Peyer's patch (tissue), 4 donors: ENCODE measurements around the gene TMEM132E. TPM values are rescaled to one million over a fixed set of nuclear protein-coding genes. Genes with fewer than 3 reads are reported as not detected.

Experiments used
- DNase-seq, 3 donors: peaks; one replicate each; pipeline ENCODE4 v3.0.0-alpha.2; 2017 to 2019
- H3K27ac ChIP-seq, 4 donors: fragments of 200-600 bp; sonication (generic); one replicate each; pipeline ENCODE4 v1.5.1; 2016 to 2019
- H3K27me3 ChIP-seq, 2 donors: fragments of 200-600 bp; sonication (generic); one replicate each; pipeline ENCODE4 v1.5.1; 2019
- H3K36me3 ChIP-seq, 3 donors: fragments of 200-600 bp; sonication (generic); one replicate each; pipeline ENCODE4 v1.5.1; 2016 to 2019
- H3K4me1 ChIP-seq, 4 donors: fragments of 200-600 bp; sonication (generic); one replicate each; pipeline ENCODE4 v1.5.1; 2016 to 2019
- H3K4me3 ChIP-seq, 4 donors: fragments of 200-600 bp; sonication (generic); 1 replicate in 3 of 4; 2 replicates in 1 of 4; pipeline ENCODE4 v1.5.1; 2016 to 2019; ENCODE audit warnings: mild to moderate bottlenecking in 1 of 4
- H3K9me3 ChIP-seq, 4 donors: fragments of 200-600 bp; sonication (generic); one replicate each; pipeline ENCODE4 v1.5.1; 2016 to 2019; ENCODE audit warnings: mild to moderate bottlenecking in 1 of 4
- POLR2A ChIP-seq, 2 donors: fragments of 450-650 bp; IDR thresholded peaks; one replicate each; pipeline ENCODE4 v1.5.1; 2017; ENCODE audit warnings: antibody characterized with exemption in 2 of 2, mild to moderate bottlenecking in 2 of 2, moderate library complexity in 2 of 2
- total RNA-seq, 4 donors: library from RNA; depleted of rRNA; stranded (reverse); fragments of >200 nt; gene quantifications; one replicate each; pipeline ENCODE4 v1.1.0, GENCODE V29; 2016
- TF ChIP-seq, protein P1 (sequence below), 6 experiments: fragments of 450-650 bp in 4 of 6; fragments of 200-600 bp in 2 of 6; sonication (generic) in 1 of 6; IDR thresholded peaks; one replicate each; pipeline ENCODE4 v1.5.1; 2017 to 2019; ENCODE audit warnings: antibody characterized with exemption in 6 of 6, mild to moderate bottlenecking in 3 of 6, moderate library complexity in 1 of 6

The TMEM132E gene
- total RNA-seq, 4 donors from 2014 or later, result 0.13 to 1.7 TPM; not detected in 2

GRCh38 chr17:34622862-34623623 is 43.7 kb downstream of the TMEM132E start:
- Histone ChIP-seq H3K4me3 (no peak overlapping the region), H3K27me3 (peaks cover 0 to 10% of the 10 kb centered on the region in 2 donors), H3K36me3 (no peaks in the 10 kb centered on the region), H3K27ac (no peak overlapping the region), H3K4me1 (no peaks in the 10 kb centered on the region), H3K9me3 (no peaks in the 10 kb centered on the region)
- no peak for TF ChIP-seq POLR2A (IDR thresholded peaks at IDR 0.05)
- TF ChIP-seq, protein P1, sequence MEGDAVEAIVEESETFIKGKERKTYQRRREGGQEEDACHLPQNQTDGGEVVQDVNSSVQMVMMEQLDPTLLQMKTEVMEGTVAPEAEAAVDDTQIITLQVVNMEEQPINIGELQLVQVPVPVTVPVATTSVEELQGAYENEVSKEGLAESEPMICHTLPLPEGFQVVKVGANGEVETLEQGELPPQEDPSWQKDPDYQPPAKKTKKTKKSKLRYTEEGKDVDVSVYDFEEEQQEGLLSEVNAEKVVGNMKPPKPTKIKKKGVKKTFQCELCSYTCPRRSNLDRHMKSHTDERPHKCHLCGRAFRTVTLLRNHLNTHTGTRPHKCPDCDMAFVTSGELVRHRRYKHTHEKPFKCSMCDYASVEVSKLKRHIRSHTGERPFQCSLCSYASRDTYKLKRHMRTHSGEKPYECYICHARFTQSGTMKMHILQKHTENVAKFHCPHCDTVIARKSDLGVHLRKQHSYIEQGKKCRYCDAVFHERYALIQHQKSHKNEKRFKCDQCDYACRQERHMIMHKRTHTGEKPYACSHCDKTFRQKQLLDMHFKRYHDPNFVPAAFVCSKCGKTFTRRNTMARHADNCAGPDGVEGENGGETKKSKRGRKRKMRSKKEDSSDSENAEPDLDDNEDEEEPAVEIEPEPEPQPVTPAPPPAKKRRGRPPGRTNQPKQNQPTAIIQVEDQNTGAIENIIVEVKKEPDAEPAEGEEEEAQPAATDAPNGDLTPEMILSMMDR (IDR thresholded peaks at IDR 0.05), result no peak
- no peak for DNase-seq

DNA sequence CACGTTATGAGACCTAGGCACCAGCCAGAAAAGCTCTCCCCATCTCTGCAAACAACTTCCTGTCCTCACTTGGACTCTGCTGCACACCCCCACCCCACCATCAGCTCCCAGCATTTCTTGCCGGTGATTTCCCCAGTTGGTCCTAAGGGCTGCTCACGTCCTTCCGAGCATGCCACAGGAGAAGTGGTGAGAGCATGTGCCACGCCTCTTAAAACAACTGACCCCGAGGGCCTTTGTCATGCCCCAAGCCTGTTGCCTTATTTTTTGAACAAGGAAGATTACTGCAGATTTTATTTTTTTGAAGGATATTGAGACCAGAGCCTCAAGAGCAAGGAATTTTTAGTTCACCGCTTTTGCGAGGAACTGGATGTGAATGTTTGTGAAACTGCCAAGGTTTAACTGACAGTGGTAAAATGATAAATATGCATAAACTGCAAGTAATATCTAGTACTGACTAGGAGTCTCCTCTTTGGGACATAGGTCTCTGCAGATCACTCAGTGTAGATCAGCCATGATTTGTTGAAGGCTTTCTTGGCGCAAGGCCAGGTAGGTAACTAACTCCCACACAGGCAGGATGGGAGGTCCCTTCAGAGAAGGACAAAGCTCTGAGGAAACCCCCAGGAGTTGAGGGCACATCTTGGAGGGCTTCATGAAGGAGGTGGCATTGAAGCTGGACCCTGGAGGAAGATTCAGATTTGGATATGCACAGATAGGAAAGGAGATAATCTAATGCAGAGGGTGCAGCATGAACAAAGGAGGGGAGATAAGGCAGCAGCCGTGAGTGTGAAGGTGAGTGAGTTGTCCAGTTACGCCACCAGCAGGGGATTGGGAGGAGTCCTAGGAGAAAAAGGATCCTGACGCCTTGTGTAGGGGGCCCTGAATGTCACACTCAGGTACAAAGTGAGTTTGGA is 44.7 kb downstream of the TMEM132E start:
- Histone ChIP-seq H3K27me3 (peaks cover 0 to 10% of the 10 kb centered on the region in 2 donors), H3K9me3 (no peaks in the 10 kb centered on the region), H3K4me3 (no peak overlapping the region), H3K36me3 (no peaks in the 10 kb centered on the region), H3K27ac (no peak overlapping the region), H3K4me1 (no peaks in the 10 kb centered on the region)
- TF ChIP-seq POLR2A (IDR thresholded peaks at IDR 0.05), result no peak
- TF ChIP-seq, protein P1 (IDR thresholded peaks at IDR 0.05), result no peak
- DNase-seq, result no peak

GRCh38 chr17:34624767-34625383 is 45.5 kb downstream of the TMEM132E start:
- Histone ChIP-seq H3K4me3 (no peak overlapping the region), H3K4me1 (no peaks in the 10 kb centered on the region), H3K9me3 (no peaks in the 10 kb centered on the region), H3K36me3 (no peaks in the 10 kb centered on the region), H3K27ac (no peak overlapping the region), H3K27me3 (peaks cover 0 to 10% of the 10 kb centered on the region in 2 donors)
- TF ChIP-seq POLR2A (IDR thresholded peaks at IDR 0.05), result no peak
- TF ChIP-seq, protein P1 (IDR thresholded peaks at IDR 0.05), result no peak
- DNase-seq, result no peak

GRCh38 chr17:34626121-34626681 is 46.8 kb downstream of the TMEM132E start:
- Histone ChIP-seq H3K27me3 (peaks cover 0 to 10% of the 10 kb centered on the region in 2 donors), H3K36me3 (no peaks in the 10 kb centered on the region), H3K9me3 (no peaks in the 10 kb centered on the region), H3K4me1 (no peaks in the 10 kb centered on the region), H3K27ac (no peak overlapping the region), H3K4me3 (no peak overlapping the region)
- DNase-seq, result no peak
- TF ChIP-seq POLR2A (IDR thresholded peaks at IDR 0.05), result no peak
- TF ChIP-seq, protein P1 (IDR thresholded peaks at IDR 0.05), result no peak

DNA sequence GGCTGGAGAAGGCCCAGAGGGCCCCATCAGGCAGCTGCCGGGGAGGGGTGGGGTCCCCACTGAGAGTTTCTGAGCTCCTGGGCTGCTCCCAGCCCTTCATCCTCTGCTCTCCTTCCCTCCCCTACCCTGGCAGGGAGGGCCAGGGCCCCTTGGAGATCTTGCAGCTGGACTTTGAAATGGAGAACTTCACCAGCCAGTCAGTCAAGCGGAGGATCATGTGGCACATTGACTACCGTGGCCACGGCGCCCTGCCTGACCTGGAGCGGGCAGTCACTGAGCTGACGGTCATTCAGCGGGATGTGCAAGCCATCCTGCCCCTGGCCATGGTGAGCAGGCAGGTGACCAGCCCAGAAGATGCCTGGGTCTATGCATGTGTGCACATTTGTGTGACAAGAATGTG is 49.5 kb downstream of the TMEM132E start:
- DNase-seq, result no peak
- Histone ChIP-seq H3K9me3 (no peaks in the 10 kb centered on the region), H3K4me1 (no peaks in the 10 kb centered on the region), H3K27ac (no peak overlapping the region), H3K27me3 (peaks cover 0 to 10% of the 10 kb centered on the region in 2 donors), H3K36me3 (no peaks in the 10 kb centered on the region), H3K4me3 (no peak overlapping the region)
- TF ChIP-seq, protein P1 (IDR thresholded peaks at IDR 0.05), result no peak
- TF ChIP-seq POLR2A (IDR thresholded peaks at IDR 0.05), result no peak
